ENCODE data around the gene HIPK3.

GRCh38 chr11:33310720-33311500 is 53.7 kb downstream of the HIPK3 start:
- TF ChIP-seq CTCF (IDR thresholded peaks at IDR 0.05) (no peak), EZH2phosphoT487 (IDR thresholded peaks at IDR 0.05) (no peak)
